MM.1S (cell line): ENCODE measurements around the gene HYI.

Source experiments
- DNase-seq: peaks from one replicate; pipeline ENCODE4 v3.0.0-alpha.2; 2015
- H2AFZ ChIP-seq: fragments of 300-600 bp; sonication (generic); 2 replicates; pipeline ENCODE4 v1.6.0; 2016; ENCODE audit warnings: antibody characterized with exemption, low read length
- H3F3A ChIP-seq: fragments of 300-600 bp; sonication (generic); 2 replicates; pipeline ENCODE4 v1.6.1; 2016; ENCODE audit warnings: mild to moderate bottlenecking, antibody characterized with exemption, low read length, moderate library complexity, mixed read lengths; ENCODE audit not compliant: insufficient read depth
- H3K27ac ChIP-seq: fragments of 300-600 bp; sonication (generic); 2 replicates; pipeline ENCODE4 v1.5.1; 2016; ENCODE audit warnings: mild to moderate bottlenecking, low read length
- H3K27me3 ChIP-seq: fragments of 300-600 bp; sonication (generic); replicated peaks from 2 replicates; pipeline ENCODE4 v1.6.0; 2016; ENCODE audit warnings: low read length; ENCODE audit not compliant: insufficient read depth
- H3K36me3 ChIP-seq: fragments of 300-600 bp; sonication (generic); replicated peaks from 2 replicates; pipeline ENCODE4 v1.6.1; 2016; ENCODE audit warnings: mild to moderate bottlenecking, low read length, mixed read lengths; ENCODE audit not compliant: insufficient read depth
- H3K4me1 ChIP-seq: fragments of 300-600 bp; sonication (generic); 2 replicates; pipeline ENCODE4 v1.6.1; 2016; ENCODE audit warnings: low read length, mixed read lengths
- H3K4me2 ChIP-seq: fragments of 300-600 bp; sonication (generic); 2 replicates; pipeline ENCODE4 v1.6.0; 2016; ENCODE audit warnings: low read depth, low read length
- H3K4me3 ChIP-seq: fragments of 300-600 bp; sonication (generic); 2 replicates; pipeline ENCODE4 v1.5.1; 2016; ENCODE audit warnings: low read length, mixed read lengths
- H3K79me2 ChIP-seq: fragments of 300-600 bp; sonication (generic); 2 replicates; pipeline ENCODE4 v1.6.1; 2016; ENCODE audit warnings: mixed run types, low read length, mixed read lengths
- H3K9ac ChIP-seq: fragments of 300-600 bp; sonication (generic); 2 replicates; pipeline ENCODE4 v1.6.1; 2016; ENCODE audit warnings: low read length, mixed read lengths
- H3K9me2 ChIP-seq: fragments of 300-600 bp; sonication (generic); replicated peaks from 2 replicates; pipeline ENCODE4 v1.6.1; 2016; ENCODE audit warnings: mild to moderate bottlenecking, low read length, mixed read lengths; ENCODE audit not compliant: insufficient read depth
- H3K9me3 ChIP-seq: fragments of 300-600 bp; sonication (generic); replicated peaks from 2 replicates; pipeline ENCODE4 v1.6.1; 2016; ENCODE audit warnings: mild to moderate bottlenecking, low read length, mixed read lengths; ENCODE audit not compliant: insufficient read depth
- H4K20me1 ChIP-seq: fragments of 300-600 bp; sonication (generic); 2 replicates; pipeline ENCODE4 v1.6.1; 2016; ENCODE audit warnings: mild to moderate bottlenecking, low read length, moderate library complexity, mixed read lengths; ENCODE audit not compliant: insufficient read depth
- EZH2 ChIP-seq: fragments of 300-600 bp; sonication (generic); optimal IDR thresholded peaks from 2 replicates; pipeline ENCODE3; 2017; ENCODE audit warnings: low read depth, mild to moderate bottlenecking, antibody characterized with exemption, low read length, mixed read lengths
- EZH2phosphoT487 ChIP-seq: fragments of 300-600 bp; sonication (generic); IDR thresholded peaks from 2 replicates; pipeline ENCODE4 v1.6.1; 2018; ENCODE audit warnings: antibody characterized with exemption, low read length
- TF ChIP-seq, protein P1 (sequence below): fragments of 300-600 bp; sonication (generic); IDR thresholded peaks from 2 replicates; pipeline ENCODE4 v1.5.1; 2016; ENCODE audit warnings: antibody characterized with exemption, low read length, mixed read lengths

HYI gene

DNA sequence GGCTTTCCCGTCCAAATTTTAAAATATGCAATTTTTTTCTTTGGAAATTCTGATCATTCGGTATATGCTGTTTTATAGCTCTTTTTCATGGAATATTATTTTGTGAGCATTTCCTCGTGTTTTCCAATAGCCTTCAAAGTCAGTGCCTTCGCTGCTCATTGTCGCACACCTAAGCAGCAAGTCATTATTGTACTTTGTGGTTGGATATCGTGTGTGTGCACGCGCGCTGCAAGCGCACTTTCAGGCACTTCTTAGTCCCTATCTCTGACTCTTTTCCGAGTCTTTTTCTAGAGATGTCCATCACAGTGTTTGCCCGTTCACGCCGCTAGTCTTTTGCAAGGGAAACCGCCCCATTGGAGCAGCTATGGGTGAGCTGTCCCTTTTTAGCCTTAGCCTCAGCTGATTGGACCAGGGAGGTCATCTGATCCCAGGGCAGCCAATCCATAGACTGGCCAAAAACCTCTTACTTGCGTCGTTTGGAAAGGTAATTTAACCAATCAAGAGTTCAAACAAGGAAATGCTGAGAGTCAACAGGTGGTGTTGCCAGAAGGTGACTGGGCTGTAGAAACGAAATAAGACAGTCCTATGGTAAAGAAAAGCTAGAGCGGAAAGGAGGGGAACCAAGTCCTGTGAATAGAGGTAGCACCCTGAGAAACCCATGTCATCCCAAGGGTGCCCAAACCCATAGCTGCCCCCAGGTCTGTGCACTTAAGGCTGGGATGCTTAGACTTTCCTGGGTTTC, 710 bp upstream of the HYI start:
- Histone ChIP-seq H3K36me3 (no peaks in the 10 kb centered on the region; the same call in 1 of the 2 replicates), H3K27ac (peak overlapping the region; percentile 86), H3K4me3 (peak overlapping the region; percentile 60), H2AFZ (peak overlapping the region; percentile 69), H3F3A (peaks cover 22% of the 10 kb centered on the region), H3K9me3 (no peaks in the 10 kb centered on the region), H3K9ac (peak overlapping the region; percentile 73), H4K20me1 (no peaks in the 10 kb centered on the region), H3K79me2 (no peaks in the 10 kb centered on the region), H3K9me2 (no peaks in the 10 kb centered on the region), H3K27me3 (no peaks in the 10 kb centered on the region), H3K4me2 (peak overlapping the region; percentile 82), H3K4me1 (peaks cover 12% of the 10 kb centered on the region)
- DNase-seq: peak; percentile 94
- TF ChIP-seq, protein P1, sequence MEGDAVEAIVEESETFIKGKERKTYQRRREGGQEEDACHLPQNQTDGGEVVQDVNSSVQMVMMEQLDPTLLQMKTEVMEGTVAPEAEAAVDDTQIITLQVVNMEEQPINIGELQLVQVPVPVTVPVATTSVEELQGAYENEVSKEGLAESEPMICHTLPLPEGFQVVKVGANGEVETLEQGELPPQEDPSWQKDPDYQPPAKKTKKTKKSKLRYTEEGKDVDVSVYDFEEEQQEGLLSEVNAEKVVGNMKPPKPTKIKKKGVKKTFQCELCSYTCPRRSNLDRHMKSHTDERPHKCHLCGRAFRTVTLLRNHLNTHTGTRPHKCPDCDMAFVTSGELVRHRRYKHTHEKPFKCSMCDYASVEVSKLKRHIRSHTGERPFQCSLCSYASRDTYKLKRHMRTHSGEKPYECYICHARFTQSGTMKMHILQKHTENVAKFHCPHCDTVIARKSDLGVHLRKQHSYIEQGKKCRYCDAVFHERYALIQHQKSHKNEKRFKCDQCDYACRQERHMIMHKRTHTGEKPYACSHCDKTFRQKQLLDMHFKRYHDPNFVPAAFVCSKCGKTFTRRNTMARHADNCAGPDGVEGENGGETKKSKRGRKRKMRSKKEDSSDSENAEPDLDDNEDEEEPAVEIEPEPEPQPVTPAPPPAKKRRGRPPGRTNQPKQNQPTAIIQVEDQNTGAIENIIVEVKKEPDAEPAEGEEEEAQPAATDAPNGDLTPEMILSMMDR: peak; percentile 14
- no peak for TF ChIP-seq EZH2phosphoT487
- no peak for TF ChIP-seq EZH2

DNA sequence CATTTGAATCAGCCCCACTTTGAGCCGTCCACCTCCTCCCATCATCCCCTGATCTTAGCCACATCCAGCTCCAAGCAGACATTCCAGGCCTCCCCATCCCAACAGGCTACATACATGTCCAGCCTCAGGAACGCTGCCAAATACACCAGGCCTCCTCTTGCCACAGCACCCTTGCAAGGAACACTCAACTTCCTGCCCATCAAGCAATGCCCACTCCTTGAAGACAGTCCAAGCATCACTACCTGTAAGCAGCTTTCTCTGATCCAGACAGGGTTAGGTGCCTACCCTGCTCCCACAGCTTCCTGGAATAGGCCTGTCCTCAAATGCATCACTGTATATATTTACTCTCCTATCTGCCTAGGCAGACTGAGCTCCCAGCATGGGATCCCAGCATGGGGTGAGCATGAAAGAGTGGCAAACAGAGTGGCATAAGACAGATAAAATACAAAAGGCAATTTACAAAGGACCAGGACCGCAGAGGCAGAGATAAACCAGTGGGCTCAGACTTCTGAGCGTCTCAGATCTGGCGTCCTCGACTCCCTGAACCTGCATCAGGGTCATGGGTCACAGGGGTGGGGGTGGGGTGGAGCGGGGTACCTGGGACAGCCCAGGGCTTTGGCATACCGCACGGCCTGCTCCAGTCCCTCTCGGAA, 816 bp downstream of the HYI start:
- Histone ChIP-seq H3K4me3 (peak overlapping the region; percentile 40), H3F3A (peaks cover 22% of the 10 kb centered on the region), H3K9me2 (no peaks in the 10 kb centered on the region), H3K9ac (peak overlapping the region; percentile 73; the same call in 1 of the 2 replicates), H3K9me3 (no peaks in the 10 kb centered on the region), H3K4me2 (peak overlapping the region; percentile 82), H3K79me2 (no peaks in the 10 kb centered on the region), H3K27me3 (no peaks in the 10 kb centered on the region), H3K4me1 (peaks cover 12% of the 10 kb centered on the region), H4K20me1 (no peaks in the 10 kb centered on the region), H2AFZ (no peak overlapping the region), H3K27ac (peak overlapping the region; percentile 49; the same call in 1 of the 2 replicates), H3K36me3 (no peaks in the 10 kb centered on the region; the same call in 1 of the 2 replicates)
- TF ChIP-seq EZH2phosphoT487: no peak
- no peak for TF ChIP-seq EZH2
- TF ChIP-seq, protein P1: no peak
- no peak for DNase-seq

- Histone ChIP-seq H3F3A (peaks cover 22% of the 10 kb centered on the region), H3K9ac (no peak overlapping the region), H3K4me2 (no peak overlapping the region), H3K4me3 (no peak overlapping the region), H4K20me1 (no peaks in the 10 kb centered on the region), H3K9me3 (no peaks in the 10 kb centered on the region), H3K27ac (no peak overlapping the region), H3K9me2 (no peaks in the 10 kb centered on the region), H3K36me3 (no peaks in the 10 kb centered on the region; the same call in 1 of the 2 replicates), H3K27me3 (no peaks in the 10 kb centered on the region), H3K4me1 (peaks cover 12% of the 10 kb centered on the region), H3K79me2 (no peaks in the 10 kb centered on the region), H2AFZ (no peak overlapping the region)
- TF ChIP-seq, protein P1: no peak
- no peak for TF ChIP-seq EZH2
- no peak for TF ChIP-seq EZH2phosphoT487
- no peak for DNase-seq
These were observed 1.8 kb downstream of the HYI start for GRCh38 chr1:43451701-43452532.
